ENCODE results near the gene RPAP3. TPM values are rescaled to one million over a fixed set of nuclear protein-coding genes. Genes with fewer than 3 reads are reported as not detected.

RPAP3 gene
- polyA plus RNA-seq, 1 donor from 2014 or later: 39.7 TPM

DNA sequence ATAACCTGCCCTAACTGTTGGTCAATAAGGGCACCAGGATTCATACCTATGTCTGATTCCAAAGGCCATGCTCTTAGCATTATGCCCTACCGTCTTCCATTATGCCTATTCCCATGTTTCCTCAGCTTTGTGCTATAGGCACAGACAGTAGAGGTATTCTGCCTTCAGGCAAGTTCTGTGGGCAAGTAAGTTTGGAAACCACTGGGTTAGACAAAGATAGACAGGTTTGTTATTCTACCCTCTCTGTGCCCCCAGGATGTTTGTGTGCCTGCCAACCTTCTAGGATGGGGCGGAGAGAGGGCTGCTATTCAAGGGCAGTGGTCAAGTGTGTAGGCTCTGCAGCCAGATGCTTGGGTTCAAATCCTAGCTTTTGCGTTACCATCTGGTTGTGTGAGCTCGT lies 48.3 kb upstream of the RPAP3 start:
- Histone ChIP-seq H4K20me1 (ENCODE audit: insufficient read depth) (no peaks in the 10 kb centered on the region), H3K4me3 (ENCODE audit: low read length) (no peak overlapping the region), H3K36me3 (ENCODE audit: insufficient read depth, low read length) (no peaks in the 10 kb centered on the region), H3K79me2 (replicated peaks; ENCODE audit: insufficient read depth, low read length) (no peaks in the 10 kb centered on the region), H3K9ac (ENCODE audit: low read length) (no peak overlapping the region), H3K27me3 (ENCODE audit: insufficient read depth, low read depth, low read length) (peaks cover 3% of the 10 kb centered on the region), H3K9me2 (ENCODE audit: insufficient read depth, low read length) (no peaks in the 10 kb centered on the region), H2AFZ (ENCODE audit: low read depth, low read length) (no peak overlapping the region), H3K4me2 (ENCODE audit: low read length) (no peak overlapping the region), H3F3A (ENCODE audit: insufficient read depth, low read length, poor library complexity, severe bottlenecking) (no peaks in the 10 kb centered on the region), H3K27ac (ENCODE audit: low read length) (no peak overlapping the region), H3K9me3 (ENCODE audit: low read length) (no peaks in the 10 kb centered on the region)
- TF ChIP-seq EP300 (conservative IDR thresholded peaks at IDR 0.05; ENCODE audit: poor library complexity, severe bottlenecking): no peak
- TF ChIP-seq EZH2 (IDR thresholded peaks at IDR 0.05; ENCODE audit: borderline replicate concordance, insufficient read depth, low read length, poor library complexity, severe bottlenecking): no peak
- no peak for TF ChIP-seq SMC3 (conservative IDR thresholded peaks at IDR 0.05; ENCODE audit: poor library complexity)
- no peak for TF ChIP-seq POLR2AphosphoS5 (IDR thresholded peaks at IDR 0.05)
- no peak for TF ChIP-seq REST (IDR thresholded peaks at IDR 0.05; ENCODE audit: borderline replicate concordance)
- TF ChIP-seq RAD21 (conservative IDR thresholded peaks at IDR 0.05): no peak
- no peak for TF ChIP-seq CTCF (IDR thresholded peaks at IDR 0.05; ENCODE audit: poor library complexity, severe bottlenecking)

DNA sequence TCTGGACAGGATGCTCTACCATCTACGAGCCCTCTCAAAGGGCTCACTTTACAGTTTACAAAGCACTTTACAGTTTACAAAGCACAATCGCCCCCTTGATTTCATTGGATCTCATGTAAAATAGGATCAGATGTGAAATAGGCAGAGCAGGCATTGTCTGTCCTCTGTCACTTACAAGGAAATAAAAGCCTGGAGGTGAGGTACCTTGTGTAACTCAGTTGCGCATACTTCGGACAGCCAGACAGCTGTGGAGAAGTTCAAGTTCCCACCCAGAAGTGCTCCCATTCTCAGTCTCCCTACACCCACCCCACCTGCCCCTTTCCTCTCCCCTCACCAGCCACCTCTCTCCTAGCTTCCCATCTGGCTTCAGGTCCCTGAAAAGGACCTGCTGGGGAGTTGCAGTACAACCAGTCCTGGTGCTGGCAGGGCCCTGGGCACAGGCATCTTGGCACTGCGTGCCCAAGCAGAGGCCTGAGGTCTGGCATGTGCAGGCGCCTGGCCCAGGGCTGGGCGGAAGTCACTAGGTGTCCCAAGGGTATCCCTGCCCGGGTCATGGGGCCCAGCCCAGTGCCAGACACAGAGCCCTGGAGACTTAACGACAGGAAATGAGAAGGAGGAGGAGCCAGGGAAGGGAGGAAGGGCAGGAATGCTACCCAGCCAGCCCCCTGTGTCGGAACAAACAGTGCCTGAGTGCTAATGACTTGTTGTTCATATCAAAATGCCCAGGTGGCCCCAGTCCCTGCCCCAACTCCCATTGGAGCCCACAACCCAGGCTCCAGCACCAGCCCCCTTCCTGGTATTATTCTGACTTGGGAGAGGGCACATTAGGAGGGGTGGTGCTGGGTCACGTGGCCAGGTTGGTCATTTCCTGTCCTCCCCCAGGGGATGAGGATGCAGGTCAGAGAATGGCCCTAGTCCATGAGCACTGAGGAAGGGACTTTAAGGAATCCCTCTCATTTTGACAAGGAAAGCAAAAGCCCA lies 47.5 kb upstream of the RPAP3 start:
- Histone ChIP-seq H3K27me3 (ENCODE audit: insufficient read depth, low read depth, low read length) (peaks cover under 1% of the 10 kb centered on the region), H4K20me1 (ENCODE audit: insufficient read depth) (no peaks in the 10 kb centered on the region), H3F3A (ENCODE audit: insufficient read depth, low read length, poor library complexity, severe bottlenecking) (no peaks in the 10 kb centered on the region), H3K4me2 (ENCODE audit: low read length) (no peak overlapping the region), H3K36me3 (ENCODE audit: insufficient read depth, low read length) (no peaks in the 10 kb centered on the region), H3K4me3 (ENCODE audit: low read length) (no peak overlapping the region), H3K9me2 (ENCODE audit: insufficient read depth, low read length) (no peaks in the 10 kb centered on the region), H3K79me2 (replicated peaks; ENCODE audit: insufficient read depth, low read length) (no peaks in the 10 kb centered on the region), H3K9ac (ENCODE audit: low read length) (no peak overlapping the region), H2AFZ (ENCODE audit: low read depth, low read length) (no peak overlapping the region), H3K27ac (ENCODE audit: low read length) (no peak overlapping the region), H3K9me3 (ENCODE audit: low read length) (no peaks in the 10 kb centered on the region)
- TF ChIP-seq SMC3 (conservative IDR thresholded peaks at IDR 0.05; ENCODE audit: poor library complexity) (no peak), CTCF (IDR thresholded peaks at IDR 0.05; ENCODE audit: poor library complexity, severe bottlenecking) (no peak), RAD21 (conservative IDR thresholded peaks at IDR 0.05) (no peak), TAF1 (IDR thresholded peaks at IDR 0.05; ENCODE audit: low read depth) (no peak), POLR2AphosphoS5 (IDR thresholded peaks at IDR 0.05) (no peak), MXI1 (conservative IDR thresholded peaks at IDR 0.05; ENCODE audit: poor library complexity, severe bottlenecking) (no peak), EP300 (conservative IDR thresholded peaks at IDR 0.05; ENCODE audit: poor library complexity, severe bottlenecking) (no peak), EZH2 (IDR thresholded peaks at IDR 0.05; ENCODE audit: borderline replicate concordance, insufficient read depth, low read length, poor library complexity, severe bottlenecking) (no peak), REST (IDR thresholded peaks at IDR 0.05; ENCODE audit: borderline replicate concordance) (no peak)
